H1 (cell line): ENCODE results near the gene CCDC178. TPM values are rescaled to one million over a fixed set of nuclear protein-coding genes. Genes with fewer than 3 reads are reported as not detected.

Experiments
- CTCF ChIA-PET: fragments of 300-600 bp; sonication (Branson Sonifier 250); formaldehyde crosslinking; loops from one replicate; lab custom pipeline; 2021; ENCODE audit not compliant: partially characterized antibody; lab: Charles Lee
- POLR2A ChIA-PET: fragments of 300-600 bp; sonication (Branson Sonifier 250); formaldehyde crosslinking; loops from one replicate; lab custom pipeline; 2021; ENCODE audit warnings: inconsistent platforms; ENCODE audit not compliant: partially characterized antibody; lab: Charles Lee
- DNase-seq, 2 experiments: peaks; one replicate each; pipeline versions ENCODE4 v3.0.0 to v3.0.0-alpha.2; 2010 to 2022; ENCODE audit warnings: low spot score in 2 of 2, low read depth in 1 of 2, mixed read lengths in 1 of 2
- FAIRE-seq: peaks from 2 replicates; lab custom pipeline; 2011; peaks lifted over from hg19 to GRCh38; lab: Jason Lieb, UNC
- H2AFZ ChIP-seq: 2 replicates; pipeline ENCODE4 v1.8.1; 2012; ENCODE audit warnings: low read length, inconsistent platforms
- H2AK5ac ChIP-seq: 2 replicates; pipeline ENCODE4 v1.6.1; 2013; ENCODE audit warnings: low read depth, low read length
- H2BK120ac ChIP-seq: replicated peaks from 2 replicates; pipeline ENCODE3; 2013; ENCODE audit warnings: low read depth, low read length, inconsistent platforms
- H2BK12ac ChIP-seq: 2 replicates; pipeline ENCODE4 v1.6.1; 2013; ENCODE audit warnings: low read depth, low read length
- H2BK15ac ChIP-seq: 2 replicates; pipeline ENCODE4 v1.6.1; 2013; ENCODE audit warnings: low read length
- H2BK20ac ChIP-seq: 2 replicates; pipeline ENCODE4 v1.6.1; 2013; ENCODE audit warnings: low read length
- H2BK5ac ChIP-seq: 2 replicates; pipeline ENCODE4 v1.6.1; 2013; ENCODE audit warnings: low read depth, low read length
- H3K14ac ChIP-seq: 2 replicates; pipeline ENCODE4 v1.6.1; 2013; ENCODE audit warnings: inconsistent platforms; ENCODE audit not compliant: insufficient read length
- H3K18ac ChIP-seq: 2 replicates; pipeline ENCODE4 v1.6.1; 2013; ENCODE audit warnings: low read length; ENCODE audit errors: extremely low read depth
- H3K23ac ChIP-seq: 2 replicates; pipeline ENCODE4 v1.6.1; 2013; ENCODE audit warnings: inconsistent platforms; ENCODE audit not compliant: insufficient read length
- H3K23me2 ChIP-seq: 2 replicates; pipeline ENCODE4 v1.6.1; 2013; ENCODE audit warnings: low read depth, low read length
- H3K27ac ChIP-seq: 2 replicates; pipeline ENCODE4 v1.6.1; 2011; ENCODE audit warnings: low read depth, low read length, inconsistent platforms
- H3K27me3 ChIP-seq, 4 experiments: replicated peaks in 1 of 4; 1 replicate in 1 of 4; 2 replicates in 3 of 4; pipeline versions ENCODE4 v1.6.1 to v1.8.1; 2011 to 2013; ENCODE audit warnings: low read length in 3 of 4, mild to moderate bottlenecking in 3 of 4, inconsistent platforms in 2 of 4, mixed read lengths in 2 of 4, moderate library complexity in 1 of 4; ENCODE audit not compliant: control insufficient read depth in 3 of 4, insufficient read depth in 3 of 4; ENCODE audit errors: extremely low read depth in 1 of 4
- H3K36me3 ChIP-seq, 4 experiments: 2 replicates each; pipeline versions ENCODE4 v1.6.1 to v1.8.1; 2011 to 2013; ENCODE audit warnings: mild to moderate bottlenecking in 4 of 4, low read length in 3 of 4, moderate library complexity in 2 of 4, control low read depth in 1 of 4, inconsistent platforms in 1 of 4; ENCODE audit not compliant: insufficient read depth in 4 of 4, control insufficient read depth in 2 of 4
- H3K4ac ChIP-seq: replicated peaks from 2 replicates; pipeline ENCODE3; 2013; ENCODE audit warnings: low read length, low read depth, mixed read lengths, inconsistent platforms; ENCODE audit not compliant: insufficient read length
- H3K4me1 ChIP-seq, 4 experiments: replicated peaks in 1 of 4; 1 replicate in 1 of 4; 2 replicates in 3 of 4; pipeline versions ENCODE4 v1.6.1 to v1.8.1; 2011 to 2013; ENCODE audit warnings: low read length in 3 of 4, inconsistent platforms in 2 of 4, mixed read lengths in 1 of 4; ENCODE audit not compliant: insufficient read depth in 4 of 4, control insufficient read depth in 3 of 4
- H3K4me2 ChIP-seq, 2 experiments: 2 replicates each; pipeline versions ENCODE4 v1.6.1 to v1.8.1; 2011 to 2013; ENCODE audit warnings: low read depth in 2 of 2, low read length in 2 of 2, control low read depth in 1 of 2, inconsistent platforms in 1 of 2, mild to moderate bottlenecking in 1 of 2; ENCODE audit not compliant: insufficient read depth in 1 of 2
- H3K4me3 ChIP-seq, 4 experiments: fragments of 200-600, 300-600 bp in 1 of 4; sonication (generic), shearing (Covaris generic), sonication (Bioruptor Twin) in 1 of 4; 2 replicates each; pipeline versions ENCODE4 v1.5.1 to v1.8.1; 2011 to 2016; ENCODE audit warnings: low read length in 4 of 4, low read depth in 3 of 4, control low read depth in 2 of 4, inconsistent platforms in 2 of 4, mild to moderate bottlenecking in 2 of 4, mixed read lengths in 1 of 4, moderate library complexity in 1 of 4; ENCODE audit not compliant: insufficient read depth in 2 of 4; ENCODE audit errors: extremely low read depth in 1 of 4
- H3K56ac ChIP-seq: replicated peaks from 2 replicates; pipeline ENCODE3; 2013; ENCODE audit warnings: low read depth, mild to moderate bottlenecking, mixed read lengths, low read length, inconsistent platforms; ENCODE audit not compliant: insufficient read length
- H3K79me1 ChIP-seq: 2 replicates; pipeline ENCODE4 v1.6.1; 2013; ENCODE audit warnings: low read depth, low read length, control low read depth
- H3K79me2 ChIP-seq, 2 experiments: 2 replicates each; pipeline versions ENCODE4 v1.6.1 to v1.8.1; 2012 to 2013; ENCODE audit warnings: low read length in 2 of 2, mild to moderate bottlenecking in 2 of 2, inconsistent platforms in 1 of 2; ENCODE audit not compliant: insufficient read depth in 2 of 2, control insufficient read depth in 1 of 2
- H3K9ac ChIP-seq, 4 experiments: replicated peaks in 1 of 4; 1 replicate in 1 of 4; 2 replicates in 3 of 4; pipeline versions ENCODE4 v1.6.1 to v1.8.1; 2011 to 2013; ENCODE audit warnings: low read depth in 3 of 4, low read length in 3 of 4, control low read depth in 2 of 4, mild to moderate bottlenecking in 2 of 4, moderate library complexity in 2 of 4, inconsistent platforms in 1 of 4; ENCODE audit errors: extremely low read depth in 1 of 4
- H3K9me3 ChIP-seq, 2 experiments: 2 replicates each; pipeline versions ENCODE4 v1.6.1 to v1.8.1; 2012 to 2013; ENCODE audit warnings: mild to moderate bottlenecking in 2 of 2, moderate library complexity in 2 of 2, control low read depth in 1 of 2, inconsistent platforms in 1 of 2, low read depth in 1 of 2, low read length in 1 of 2, mixed read lengths in 1 of 2; ENCODE audit not compliant: insufficient read depth in 2 of 2
- H4K20me1 ChIP-seq, 2 experiments: replicated peaks in 1 of 2; 2 replicates each; pipeline versions ENCODE3 to v1.8.1; 2011 to 2013; ENCODE audit warnings: inconsistent platforms in 2 of 2, low read length in 2 of 2, mild to moderate bottlenecking in 1 of 2; ENCODE audit not compliant: insufficient read depth in 2 of 2, control insufficient read depth in 1 of 2
- H4K5ac ChIP-seq: 2 replicates; pipeline ENCODE4 v1.6.1; 2013; ENCODE audit warnings: low read length, low read depth, mixed read lengths, inconsistent platforms; ENCODE audit not compliant: insufficient read length
- H4K8ac ChIP-seq: 2 replicates; pipeline ENCODE4 v1.8.0; 2013; ENCODE audit warnings: mild to moderate bottlenecking, moderate library complexity, low read length, inconsistent platforms; ENCODE audit not compliant: insufficient read depth; ENCODE audit errors: extremely low read depth
- H4K91ac ChIP-seq: replicated peaks from 2 replicates; pipeline ENCODE3; 2013; ENCODE audit warnings: low read length, mixed read lengths, inconsistent platforms; ENCODE audit not compliant: insufficient read length
- SAP30 ChIP-seq: fragments of 300-600 bp; sonication (generic); IDR thresholded peaks from 2 replicates; pipeline ENCODE4 v1.7.1; 2012; ENCODE audit warnings: low read length, moderate library complexity, mild to moderate bottlenecking, inconsistent platforms; ENCODE audit not compliant: insufficient read depth, insufficient replicate concordance
- WGBS, 2 experiments: shearing (Covaris generic) in 1 of 2; methylation state at CpG; one replicate each; pipeline versions ENCODE4 v1.1.6 to v1.1.7; 2013 to 2015; ENCODE audit warnings: low lambda C conversion rate in 2 of 2, mixed read lengths in 2 of 2, inconsistent platforms in 1 of 2, low coverage in 1 of 2, missing lambda C conversion rate in 1 of 2; ENCODE audit not compliant: insufficient replicate concordance in 2 of 2, insufficient coverage in 1 of 2, insufficient read length in 1 of 2; ENCODE audit errors: extremely low coverage in 1 of 2, missing lambda C conversion rate in 1 of 2; 5-methylcytosine and 5-hydroxymethylcytosine counted together
- polyA plus RNA-seq, 7 experiments: library from polyadenylated mRNA; depleted of rRNA in 3 of 7; stranded (reverse) in 5 of 7; unstranded in 2 of 7; fragments of >200 nt in 5 of 7; fragments of 200-250 nt in 2 of 7; gene quantifications; 1 replicate in 5 of 7; 2 replicates in 1 of 7; 4 replicates in 1 of 7; pipeline versions ENCODE4 v1.2.1 to v1.2.3, GENCODE V29; 2011 to 2013; ENCODE audit warnings: missing spikeins in 2 of 7, mixed read lengths in 2 of 7
- total RNA-seq: library from RNA; stranded (reverse); fragmentation: NEBNext Ultra II Directional; extraction: Animal tissue kit (Norgen Biotek cat#: 25700); gene quantifications from 2 replicates; pipeline ENCODE4 v1.2.1, GENCODE V29; 2021

The CCDC178 gene
- total and polyA plus RNA-seq, 2 of the 8 experiments (the other 6 are each of a cell fraction or from before 2014, with no cell fraction given): not detected

DNA sequence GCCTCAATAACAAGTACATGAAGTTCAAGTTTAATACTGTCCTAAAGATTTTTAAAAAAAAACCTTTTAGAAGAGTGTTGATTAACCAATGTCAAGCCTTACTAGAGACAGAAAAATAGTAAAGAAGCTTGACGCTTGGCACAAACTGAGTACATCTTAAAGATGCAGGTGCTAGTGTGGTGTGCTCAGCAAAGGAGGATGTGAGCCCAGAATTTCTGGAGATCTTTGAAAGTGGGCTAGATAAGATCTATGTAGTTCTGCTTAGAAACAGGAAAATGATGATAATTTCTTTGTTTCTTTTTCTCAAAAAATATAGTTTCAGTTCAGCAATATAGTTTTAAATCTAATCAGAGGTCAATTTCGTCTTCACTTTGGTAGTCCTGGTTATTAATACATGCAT lies 549.4 kb downstream of the CCDC178 start:
- no peak for DNase-seq
- Histone ChIP-seq H3K79me2 (no peaks in the 10 kb centered on the region), H3K27me3 (no peaks in the 10 kb centered on the region), H3K27ac (no peak overlapping the region), H4K20me1 (no peaks in the 10 kb centered on the region), H3K9me3 (peaks cover 0 to 3% of the 10 kb centered on the region in 2 experiments; a peak in 3 of 4 replicates), H3K56ac (no peak overlapping the region), H2BK15ac (no peak overlapping the region), H3K79me1 (no peaks in the 10 kb centered on the region), H4K5ac (no peak overlapping the region), H3K4ac (no peak overlapping the region), H3K18ac (no peak overlapping the region), H3K4me2 (no peak overlapping the region), H4K91ac (no peak overlapping the region), H2AK5ac (no peak overlapping the region), H2BK12ac (no peak overlapping the region), H3K9ac (no peak overlapping the region), H3K36me3 (no peaks in the 10 kb centered on the region), H2BK20ac (no peak overlapping the region), H2BK5ac (no peak overlapping the region), H3K4me1 (peaks cover 0 to 8% (median 5%) of the 10 kb centered on the region in 4 experiments; a peak in 5 of 7 replicates), H3K14ac (no peak overlapping the region), H2AFZ (no peak overlapping the region), H3K23ac (no peak overlapping the region), H3K4me3 (no peak overlapping the region), H3K23me2 (no peaks in the 10 kb centered on the region; the same call in 1 of the 2 replicates), H2BK120ac (no peak overlapping the region), H4K8ac (no peak overlapping the region)
- POLR2A ChIA-PET: no interaction called here
- TF ChIP-seq SAP30: no peak
- WGBS, 2 experiments: 87% methylated on average over 2 of the region's 2 CpGs; no CpG with 5 or more reads in 1 of the 2 experiments
- CTCF ChIA-PET: interaction anchor here (1.5 to 1.6 kb wide), 3 partner anchors 10 to 184 kb away, joined by 3 to 5 read pairs (median 5); no protein-coding TSS in a partner anchor
- no peak for FAIRE-seq
